Liver (tissue), 9 donors: ENCODE data around the gene CACHD1. TPM values are rescaled to one million over a fixed set of nuclear protein-coding genes. Genes with fewer than 3 reads are reported as not detected.

Experiments used
- DNase-seq: peaks from one replicate; pipeline ENCODE4 v3.0.0-alpha.2; 2017; ENCODE audit warnings: low spot score
- H3K27ac ChIP-seq, 2 donors: one replicate each; pipeline ENCODE4 v1.7.0; 2013; ENCODE audit warnings: inconsistent platforms in 2 of 2, low read length in 2 of 2, control low read depth in 1 of 2, low read depth in 1 of 2, mild to moderate bottlenecking in 1 of 2
- H3K27me3 ChIP-seq, 4 donors: one replicate each; pipeline versions ENCODE4 v1.6.1 to v1.7.0; 2013; ENCODE audit warnings: low read length in 3 of 4, inconsistent platforms in 1 of 4, mild to moderate bottlenecking in 1 of 4, moderate library complexity in 1 of 4; ENCODE audit not compliant: control insufficient read depth in 4 of 4, insufficient read depth in 4 of 4
- H3K36me3 ChIP-seq, 4 donors: one replicate each; pipeline versions ENCODE4 v1.6.1 to v1.7.0; 2013; ENCODE audit warnings: low read length in 3 of 4, mild to moderate bottlenecking in 3 of 4, low read depth in 1 of 4, moderate library complexity in 1 of 4; ENCODE audit not compliant: control insufficient read depth in 4 of 4, insufficient read depth in 3 of 4
- H3K4me1 ChIP-seq, 4 donors: one replicate each; pipeline versions ENCODE4 v1.6.1 to v1.7.0; 2013; ENCODE audit warnings: low read length in 3 of 4, mild to moderate bottlenecking in 3 of 4, moderate library complexity in 1 of 4; ENCODE audit not compliant: control insufficient read depth in 4 of 4, insufficient read depth in 4 of 4
- H3K4me3 ChIP-seq, 3 donors: one replicate each; pipeline versions ENCODE4 v1.6.1 to v1.7.0; 2013; ENCODE audit warnings: low read length in 3 of 3, control low read depth in 1 of 3, low read depth in 1 of 3, mild to moderate bottlenecking in 1 of 3
- H3K9ac ChIP-seq, 2 donors: one replicate each; pipeline ENCODE4 v1.7.0; 2013; ENCODE audit warnings: low read length in 2 of 2, mild to moderate bottlenecking in 2 of 2, moderate library complexity in 2 of 2, control low read depth in 1 of 2, low read depth in 1 of 2
- H3K9me3 ChIP-seq, 4 donors: one replicate each; pipeline versions ENCODE4 v1.6.1 to v1.7.0; 2013; ENCODE audit warnings: low read length in 3 of 4; ENCODE audit not compliant: control insufficient read depth in 4 of 4
- GABPA ChIP-seq, 2 donors: IDR thresholded peaks in 1 of 2; conservative IDR thresholded peaks in 1 of 2; 2 replicates each; pipeline ENCODE4 v1.6.1; 2016; ENCODE audit warnings: antibody characterized with exemption in 2 of 2, mild to moderate bottlenecking in 1 of 2, moderate library complexity in 1 of 2
- HNF4G ChIP-seq: IDR thresholded peaks from 2 replicates; pipeline ENCODE4 v1.6.1; 2016; ENCODE audit warnings: antibody characterized with exemption
- NR2F2 ChIP-seq: IDR thresholded peaks from 2 replicates; pipeline ENCODE4 v1.6.1; 2016; ENCODE audit warnings: antibody characterized with exemption
- RAD21 ChIP-seq, 2 donors: IDR thresholded peaks; 2 replicates each; pipeline ENCODE4 v1.6.1; 2016; ENCODE audit warnings: antibody characterized with exemption in 2 of 2, mild to moderate bottlenecking in 2 of 2
- RXRA ChIP-seq, 2 donors: IDR thresholded peaks; 2 replicates each; pipeline ENCODE4 v1.6.1; 2017 to 2018; ENCODE audit warnings: antibody characterized with exemption in 2 of 2, mild to moderate bottlenecking in 1 of 2
- SP1 ChIP-seq: IDR thresholded peaks from 2 replicates; pipeline ENCODE4 v1.6.1; 2018; ENCODE audit warnings: antibody characterized with exemption, mild to moderate bottlenecking
- YY1 ChIP-seq: IDR thresholded peaks from 2 replicates; pipeline ENCODE4 v1.6.1; 2016; ENCODE audit warnings: antibody characterized with exemption, mild to moderate bottlenecking
- WGBS: extraction: QIAGEN DNeasy Blood & Tissue Kit; methylation state at CpG from one replicate; pipeline ENCODE4 v1.1.7; 2013; 5-methylcytosine and 5-hydroxymethylcytosine counted together
- polyA plus RNA-seq, 2 donors: library from polyadenylated mRNA; stranded (reverse) in 1 of 2; unstranded in 1 of 2; fragments of 200-250 nt in 1 of 2; fragments of >200 nt in 1 of 2; fragmentation: Nextera tagmentation in 1 of 2; extraction: Ambion mirVana in 1 of 2; gene quantifications; one replicate each; pipeline versions ENCODE4 v1.2.1 to v1.2.3, GENCODE V29; 2013 to 2015
- total RNA-seq, 2 donors: library from RNA; depleted of rRNA; stranded (reverse); fragments of >200 nt; gene quantifications; one replicate each; pipeline ENCODE4 v1.2.3, GENCODE V29; 2014
- TF ChIP-seq, protein P1 (sequence below): IDR thresholded peaks from 2 replicates; pipeline ENCODE4 v1.6.1; 2016; ENCODE audit warnings: antibody characterized with exemption
- TF ChIP-seq, protein P2 (sequence below): IDR thresholded peaks from 2 replicates; pipeline ENCODE4 v1.6.1; 2016; ENCODE audit warnings: antibody characterized with exemption, mild to moderate bottlenecking
- TF ChIP-seq, protein P3 (sequence below): fragments of 150-350 bp; IDR thresholded peaks from 2 replicates; pipeline ENCODE4 v1.5.1; 2017; ENCODE audit warnings: improper control_type of control experiment, low read depth, low read length; ENCODE audit not compliant: missing input control
- TF ChIP-seq, protein P4 (sequence below): IDR thresholded peaks from 2 replicates; pipeline ENCODE4 v1.6.1; 2016; ENCODE audit warnings: antibody characterized with exemption
- donor health status: healthy.
- donor health status: healthy.
- donor health status: healthy.
- donor health status: healthy.
- donor health status: healthy.

CACHD1 gene
- total and polyA plus RNA-seq, 4 donors: 0.68 to 4.2 (median 2.3) TPM

DNA sequence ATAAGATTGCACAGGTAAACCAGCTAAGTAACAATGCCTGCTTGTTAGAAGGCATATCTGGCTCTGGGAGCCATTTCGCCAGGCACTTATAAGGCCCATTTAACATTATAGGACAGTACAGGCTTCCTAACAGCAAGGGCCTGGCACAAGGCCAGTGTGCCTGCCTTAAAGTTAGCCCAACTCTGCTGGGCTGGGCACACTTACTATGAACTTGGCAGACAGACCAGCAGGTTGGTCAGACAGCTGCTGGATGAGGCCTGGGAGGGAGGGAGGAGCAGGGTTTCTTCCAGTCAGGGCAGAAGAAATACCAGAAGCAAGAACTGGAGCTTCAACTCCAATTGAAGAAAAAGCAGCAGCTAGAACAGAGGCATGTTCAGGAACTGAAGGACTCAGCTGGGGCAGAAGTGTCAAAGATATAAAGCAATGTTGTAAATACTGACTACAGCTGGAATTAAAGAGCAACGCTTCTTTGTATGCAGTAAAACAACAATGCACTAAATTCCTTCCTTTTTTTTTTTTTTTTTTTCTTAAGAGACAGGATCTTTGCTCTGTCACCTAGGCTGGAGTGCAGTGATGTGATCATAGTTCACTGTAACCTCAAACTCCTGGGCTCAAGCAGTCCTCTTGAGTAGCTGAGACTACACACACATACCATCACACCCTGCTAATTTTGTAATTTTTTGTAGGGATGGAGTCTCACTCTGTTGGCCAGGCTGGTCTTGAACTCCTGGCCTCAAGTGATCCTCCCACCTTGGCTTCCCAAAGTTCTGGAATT is 4.9 kb downstream of the CACHD1 start:
- no peaks in the 10 kb centered on the region for H3K27me3 ChIP-seq
- no peak for DNase-seq
- no peak overlapping the region for H3K4me3 ChIP-seq
- H3K9ac ChIP-seq: no peak overlapping the region
- peak in 1 of 2 donors; percentile 25 for TF ChIP-seq RAD21 (IDR thresholded peaks at IDR 0.05)
- TF ChIP-seq HNF4G: no peak
- TF ChIP-seq, protein P1, sequence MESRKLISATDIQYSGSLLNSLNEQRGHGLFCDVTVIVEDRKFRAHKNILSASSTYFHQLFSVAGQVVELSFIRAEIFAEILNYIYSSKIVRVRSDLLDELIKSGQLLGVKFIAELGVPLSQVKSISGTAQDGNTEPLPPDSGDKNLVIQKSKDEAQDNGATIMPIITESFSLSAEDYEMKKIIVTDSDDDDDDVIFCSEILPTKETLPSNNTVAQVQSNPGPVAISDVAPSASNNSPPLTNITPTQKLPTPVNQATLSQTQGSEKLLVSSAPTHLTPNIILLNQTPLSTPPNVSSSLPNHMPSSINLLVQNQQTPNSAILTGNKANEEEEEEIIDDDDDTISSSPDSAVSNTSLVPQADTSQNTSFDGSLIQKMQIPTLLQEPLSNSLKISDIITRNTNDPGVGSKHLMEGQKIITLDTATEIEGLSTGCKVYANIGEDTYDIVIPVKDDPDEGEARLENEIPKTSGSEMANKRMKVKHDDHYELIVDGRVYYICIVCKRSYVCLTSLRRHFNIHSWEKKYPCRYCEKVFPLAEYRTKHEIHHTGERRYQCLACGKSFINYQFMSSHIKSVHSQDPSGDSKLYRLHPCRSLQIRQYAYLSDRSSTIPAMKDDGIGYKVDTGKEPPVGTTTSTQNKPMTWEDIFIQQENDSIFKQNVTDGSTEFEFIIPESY: no peak
- H3K36me3 ChIP-seq: no peaks in the 10 kb centered on the region
- peaks cover 5 to 47% (median 36%) of the 10 kb centered on the region in 4 donors for H3K4me1 ChIP-seq
- 82% methylated on average over 2 of the region's 2 CpGs for WGBS
- H3K27ac ChIP-seq: no peak overlapping the region
- H3K9me3 ChIP-seq: no peaks in the 10 kb centered on the region

DNA sequence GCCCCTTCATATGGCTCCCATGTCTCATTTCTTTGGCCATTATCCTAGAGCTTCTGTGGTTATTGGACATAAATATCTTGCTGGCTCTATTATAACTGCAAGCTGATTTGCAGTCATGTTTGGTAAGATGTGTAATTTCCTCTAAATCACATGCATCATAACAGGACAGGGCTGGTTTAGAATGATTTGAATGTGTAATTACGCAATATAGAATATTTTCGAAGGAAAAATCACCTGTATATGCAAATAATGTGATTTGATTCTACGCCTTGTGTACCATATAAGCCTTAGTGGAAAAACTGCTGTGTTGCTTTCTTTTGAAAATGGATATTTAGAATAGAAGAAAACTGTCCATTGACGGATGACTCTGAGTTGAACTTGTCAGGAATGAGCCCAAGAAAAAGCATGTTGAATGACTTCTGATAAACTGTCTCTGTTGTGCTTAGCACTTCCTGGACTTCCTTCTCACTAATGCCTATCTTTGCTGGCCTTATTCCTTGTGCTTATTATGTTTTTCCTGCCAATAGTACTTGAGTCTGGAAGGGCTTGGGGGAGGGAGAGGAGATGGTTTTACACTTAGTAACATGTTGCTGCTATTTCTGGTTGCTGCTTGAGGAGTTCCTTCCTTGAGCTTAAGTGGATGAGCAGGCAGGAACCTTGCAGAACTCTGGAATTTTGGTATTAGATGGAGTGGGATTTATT is 6.5 kb downstream of the CACHD1 start:
- Histone ChIP-seq H3K9me3 (no peaks in the 10 kb centered on the region), H3K4me3 (no peak overlapping the region), H3K36me3 (no peaks in the 10 kb centered on the region), H3K9ac (no peak overlapping the region), H3K27ac (peak overlapping the region; percentile 44 to 49), H3K4me1 (peaks cover 2 to 40% (median 30%) of the 10 kb centered on the region in 4 donors), H3K27me3 (no peaks in the 10 kb centered on the region)
- TF ChIP-seq RXRA (IDR thresholded peaks at IDR 0.05): peak; percentile 49 to 50
- no peak for TF ChIP-seq SP1
- no peak for TF ChIP-seq YY1
- TF ChIP-seq, protein P2, sequence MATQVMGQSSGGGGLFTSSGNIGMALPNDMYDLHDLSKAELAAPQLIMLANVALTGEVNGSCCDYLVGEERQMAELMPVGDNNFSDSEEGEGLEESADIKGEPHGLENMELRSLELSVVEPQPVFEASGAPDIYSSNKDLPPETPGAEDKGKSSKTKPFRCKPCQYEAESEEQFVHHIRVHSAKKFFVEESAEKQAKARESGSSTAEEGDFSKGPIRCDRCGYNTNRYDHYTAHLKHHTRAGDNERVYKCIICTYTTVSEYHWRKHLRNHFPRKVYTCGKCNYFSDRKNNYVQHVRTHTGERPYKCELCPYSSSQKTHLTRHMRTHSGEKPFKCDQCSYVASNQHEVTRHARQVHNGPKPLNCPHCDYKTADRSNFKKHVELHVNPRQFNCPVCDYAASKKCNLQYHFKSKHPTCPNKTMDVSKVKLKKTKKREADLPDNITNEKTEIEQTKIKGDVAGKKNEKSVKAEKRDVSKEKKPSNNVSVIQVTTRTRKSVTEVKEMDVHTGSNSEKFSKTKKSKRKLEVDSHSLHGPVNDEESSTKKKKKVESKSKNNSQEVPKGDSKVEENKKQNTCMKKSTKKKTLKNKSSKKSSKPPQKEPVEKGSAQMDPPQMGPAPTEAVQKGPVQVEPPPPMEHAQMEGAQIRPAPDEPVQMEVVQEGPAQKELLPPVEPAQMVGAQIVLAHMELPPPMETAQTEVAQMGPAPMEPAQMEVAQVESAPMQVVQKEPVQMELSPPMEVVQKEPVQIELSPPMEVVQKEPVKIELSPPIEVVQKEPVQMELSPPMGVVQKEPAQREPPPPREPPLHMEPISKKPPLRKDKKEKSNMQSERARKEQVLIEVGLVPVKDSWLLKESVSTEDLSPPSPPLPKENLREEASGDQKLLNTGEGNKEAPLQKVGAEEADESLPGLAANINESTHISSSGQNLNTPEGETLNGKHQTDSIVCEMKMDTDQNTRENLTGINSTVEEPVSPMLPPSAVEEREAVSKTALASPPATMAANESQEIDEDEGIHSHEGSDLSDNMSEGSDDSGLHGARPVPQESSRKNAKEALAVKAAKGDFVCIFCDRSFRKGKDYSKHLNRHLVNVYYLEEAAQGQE: peak; percentile 38
- TF ChIP-seq HNF4G: no peak
- TF ChIP-seq, protein P3, sequence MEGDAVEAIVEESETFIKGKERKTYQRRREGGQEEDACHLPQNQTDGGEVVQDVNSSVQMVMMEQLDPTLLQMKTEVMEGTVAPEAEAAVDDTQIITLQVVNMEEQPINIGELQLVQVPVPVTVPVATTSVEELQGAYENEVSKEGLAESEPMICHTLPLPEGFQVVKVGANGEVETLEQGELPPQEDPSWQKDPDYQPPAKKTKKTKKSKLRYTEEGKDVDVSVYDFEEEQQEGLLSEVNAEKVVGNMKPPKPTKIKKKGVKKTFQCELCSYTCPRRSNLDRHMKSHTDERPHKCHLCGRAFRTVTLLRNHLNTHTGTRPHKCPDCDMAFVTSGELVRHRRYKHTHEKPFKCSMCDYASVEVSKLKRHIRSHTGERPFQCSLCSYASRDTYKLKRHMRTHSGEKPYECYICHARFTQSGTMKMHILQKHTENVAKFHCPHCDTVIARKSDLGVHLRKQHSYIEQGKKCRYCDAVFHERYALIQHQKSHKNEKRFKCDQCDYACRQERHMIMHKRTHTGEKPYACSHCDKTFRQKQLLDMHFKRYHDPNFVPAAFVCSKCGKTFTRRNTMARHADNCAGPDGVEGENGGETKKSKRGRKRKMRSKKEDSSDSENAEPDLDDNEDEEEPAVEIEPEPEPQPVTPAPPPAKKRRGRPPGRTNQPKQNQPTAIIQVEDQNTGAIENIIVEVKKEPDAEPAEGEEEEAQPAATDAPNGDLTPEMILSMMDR: no peak
- TF ChIP-seq GABPA (IDR thresholded peaks at IDR 0.05 in 1 of 2, conservative IDR thresholded peaks at IDR 0.05 in 1 of 2): no peak
- TF ChIP-seq, protein P4, sequence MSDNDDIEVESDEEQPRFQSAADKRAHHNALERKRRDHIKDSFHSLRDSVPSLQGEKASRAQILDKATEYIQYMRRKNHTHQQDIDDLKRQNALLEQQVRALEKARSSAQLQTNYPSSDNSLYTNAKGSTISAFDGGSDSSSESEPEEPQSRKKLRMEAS: peak; percentile 53
- peak; percentile 43 to 62 for TF ChIP-seq RAD21 (IDR thresholded peaks at IDR 0.05)
- peak; percentile 69 for TF ChIP-seq NR2F2
- DNase-seq: no peak
- WGBS: 71% methylated on average over 4 of the region's 4 CpGs
